ENCODE results near the gene NGLY1.

The NGLY1 gene

GRCh38 chr3:25683410-25683809 lies 99.8 kb downstream of the NGLY1 start:
- no peak overlapping the region for H3K27ac ChIP-seq
- no peak for TF ChIP-seq CTCF (IDR thresholded peaks at IDR 0.05; ENCODE audit: low read depth, low read length)
- no peak overlapping the region for H3K4me3 ChIP-seq (ENCODE audit: low read depth, low read length)
- H3K36me3 ChIP-seq: no peaks in the 10 kb centered on the region
- no peaks in the 10 kb centered on the region for H3K9me3 ChIP-seq (ENCODE audit: severe bottlenecking)
- H3K27me3 ChIP-seq (ENCODE audit: insufficient read depth, low read depth, severe bottlenecking): no peaks in the 10 kb centered on the region
- DNase-seq: no peak

- H3K4me3 ChIP-seq (ENCODE audit: low read depth, low read length): no peak overlapping the region
- DNase-seq: no peak
- H3K36me3 ChIP-seq: no peaks in the 10 kb centered on the region
- no peaks in the 10 kb centered on the region for H3K9me3 ChIP-seq (ENCODE audit: severe bottlenecking)
- H3K27ac ChIP-seq: no peak overlapping the region
- TF ChIP-seq CTCF (IDR thresholded peaks at IDR 0.05; ENCODE audit: low read depth, low read length): no peak
- H3K27me3 ChIP-seq (ENCODE audit: insufficient read depth, low read depth, severe bottlenecking): no peaks in the 10 kb centered on the region
Observed at GRCh38 chr3:25679642-25680302, 103.5 kb downstream of the NGLY1 start.

GRCh38 chr3:25679166-25679565 lies 104.1 kb downstream of the NGLY1 start:
- Histone ChIP-seq H3K36me3 (no peaks in the 10 kb centered on the region), H3K4me3 (ENCODE audit: low read depth, low read length) (no peak overlapping the region), H3K9me3 (ENCODE audit: severe bottlenecking) (peaks cover under 1% of the 10 kb centered on the region), H3K27ac (no peak overlapping the region), H3K27me3 (ENCODE audit: insufficient read depth, low read depth, severe bottlenecking) (no peaks in the 10 kb centered on the region)
- TF ChIP-seq CTCF (IDR thresholded peaks at IDR 0.05; ENCODE audit: low read depth, low read length): no peak
- no peak for DNase-seq

GRCh38 chr3:25678581-25678980 lies 104.7 kb downstream of the NGLY1 start:
- no peak overlapping the region for H3K27ac ChIP-seq
- no peak overlapping the region for H3K4me3 ChIP-seq (ENCODE audit: low read depth, low read length)
- DNase-seq: no peak
- TF ChIP-seq CTCF (IDR thresholded peaks at IDR 0.05; ENCODE audit: low read depth, low read length): no peak
- H3K9me3 ChIP-seq (ENCODE audit: severe bottlenecking): peaks cover 3% of the 10 kb centered on the region
- no peaks in the 10 kb centered on the region for H3K27me3 ChIP-seq (ENCODE audit: insufficient read depth, low read depth, severe bottlenecking)
- no peaks in the 10 kb centered on the region for H3K36me3 ChIP-seq

GRCh38 chr3:25677121-25677520 lies 106.1 kb downstream of the NGLY1 start:
- Histone ChIP-seq H3K36me3 (no peaks in the 10 kb centered on the region), H3K27ac (no peak overlapping the region), H3K9me3 (ENCODE audit: severe bottlenecking) (peaks cover 3% of the 10 kb centered on the region), H3K27me3 (ENCODE audit: insufficient read depth, low read depth, severe bottlenecking) (no peaks in the 10 kb centered on the region), H3K4me3 (ENCODE audit: low read depth, low read length) (no peak overlapping the region)
- no peak for TF ChIP-seq CTCF (IDR thresholded peaks at IDR 0.05; ENCODE audit: low read depth, low read length)
- DNase-seq: no peak

- Histone ChIP-seq H3K27me3 (ENCODE audit: insufficient read depth, low read depth, severe bottlenecking) (no peaks in the 10 kb centered on the region), H3K4me3 (ENCODE audit: low read depth, low read length) (no peak overlapping the region), H3K36me3 (no peaks in the 10 kb centered on the region), H3K9me3 (ENCODE audit: severe bottlenecking) (peaks cover 3% of the 10 kb centered on the region), H3K27ac (no peak overlapping the region)
- no peak for DNase-seq
- TF ChIP-seq CTCF (IDR thresholded peaks at IDR 0.05; ENCODE audit: low read depth, low read length): no peak
Observed at GRCh38 chr3:25674670-25675069, 108.6 kb downstream of the NGLY1 start.

Data from WERI-Rb-1 (cell line).